B cell (primary cell): ENCODE measurements around the gene RILPL2.

ENCODE experiments used
- CTCF ChIP-seq: fragments of 200-600 bp; IDR thresholded peaks from one replicate; pipeline ENCODE4 v1.8.0; 2022; ENCODE audit warnings: antibody characterized with exemption, mild to moderate bottlenecking
- EZH2 ChIP-seq: IDR thresholded peaks from 2 replicates; pipeline ENCODE4 v1.6.1; 2012; ENCODE audit warnings: borderline replicate concordance, low read depth, mild to moderate bottlenecking, moderate library complexity, low read length; ENCODE audit not compliant: insufficient read depth, poor library complexity, severe bottlenecking

- TF ChIP-seq CTCF (no peak), EZH2 (no peak)
Observed at GRCh38 chr12:123396954-123397353, 39.5 kb downstream of the RILPL2 start.
